GM06990 (cell line): Measurements from ENCODE around the gene EXOG.

ENCODE experiments used
- DNase-seq: peaks from one replicate; pipeline ENCODE4 v3.0.0-alpha.2; 2011; ENCODE audit not compliant: insufficient read length; ENCODE audit errors: extremely low read depth
- H3K27me3 ChIP-seq: replicated peaks from 2 replicates; pipeline ENCODE4 v1.6.0; 2011; ENCODE audit warnings: low read length; ENCODE audit not compliant: control insufficient read depth, insufficient read depth
- H3K36me3 ChIP-seq: 2 replicates; pipeline ENCODE4 v1.5.1; 2011; ENCODE audit warnings: low read length; ENCODE audit not compliant: control insufficient read depth, insufficient read depth
- H3K4me3 ChIP-seq: replicated peaks from 2 replicates; pipeline ENCODE4 v1.5.1; 2011; ENCODE audit warnings: low read depth, mild to moderate bottlenecking, control low read depth, low read length
- CTCF ChIP-seq: IDR thresholded peaks from 2 replicates; pipeline ENCODE4 v1.5.1; 2011; ENCODE audit warnings: low read length, control low read depth, mild to moderate bottlenecking, inconsistent platforms; ENCODE audit not compliant: insufficient read depth, poor library complexity, severe bottlenecking

EXOG gene

GRCh38 chr3:38454178-38454883 is 41.8 kb upstream of the EXOG start:
- TF ChIP-seq CTCF = no peak
- Histone ChIP-seq H3K27me3 (no peaks in the 10 kb centered on the region), H3K4me3 (peak overlapping the region; percentile 69), H3K36me3 (no peaks in the 10 kb centered on the region)
- peak; percentile 50 for DNase-seq

GRCh38 chr3:38454884-38455638 is 41.1 kb upstream of the EXOG start:
- H3K36me3 ChIP-seq = no peaks in the 10 kb centered on the region
- peak; percentile 52 for DNase-seq
- H3K27me3 ChIP-seq = no peaks in the 10 kb centered on the region
- no peak for TF ChIP-seq CTCF
- peak overlapping the region; percentile 69 for H3K4me3 ChIP-seq

GRCh38 chr3:38455639-38456430 is 40.3 kb upstream of the EXOG start:
- Histone ChIP-seq H3K27me3 (no peaks in the 10 kb centered on the region; the same call in 1 of the 2 replicates), H3K4me3 (peak overlapping the region; percentile 69), H3K36me3 (no peaks in the 10 kb centered on the region)
- no peak for DNase-seq
- TF ChIP-seq CTCF = no peak

GRCh38 chr3:38457111-38458003 is 38.8 kb upstream of the EXOG start:
- no peak for TF ChIP-seq CTCF
- no peak for DNase-seq
- H3K4me3 ChIP-seq = no peak overlapping the region
- no peaks in the 10 kb centered on the region for H3K36me3 ChIP-seq
- no peaks in the 10 kb centered on the region; the same call in 1 of the 2 replicates for H3K27me3 ChIP-seq
